K562 (cell line): ENCODE results near the gene ADCYAP1R1. TPM values are rescaled to one million over a fixed set of nuclear protein-coding genes. Genes with fewer than 3 reads are reported as not detected.

Experiments
- ATAC-seq: fragments of 200-7000 bp; cut with Tn5 transposase; 3 replicates; pipeline ENCODE4 v1.9.1; 2020; ENCODE audit warnings: moderate library complexity
- BruUV-seq: library from RNA; stranded (reverse); fragments of 400-500 nt; replicated peaks from 2 replicates; lab custom pipeline; 2021; lab: Mats Ljungman, UMichigan
- CTCF ChIA-PET: fragments of 300-600 bp; formaldehyde crosslinking; extraction: SDS; loops from one replicate; lab custom pipeline; 2021; ENCODE audit warnings: low intra/inter-chr PET ratio; lab: Yijun Ruan, JAX
- POLR2A ChIA-PET: fragments of 300-600, 350-650 bp; sonication (Branson Sonifier 250); formaldehyde crosslinking; extraction: SDS; loops from one replicate; lab custom pipeline; 2021; ENCODE audit warnings: antibody characterized with exemption, inconsistent platforms; lab: Yijun Ruan, JAX
- DNase-seq, 4 experiments: peaks; one replicate each; pipeline versions ENCODE4 v3.0.0 to v3.0.0-alpha.2; 2011 to 2018; ENCODE audit warnings: low spot score in 3 of 4, mixed read lengths in 3 of 4; ENCODE audit errors: extremely low read depth in 1 of 4
- FAIRE-seq: peaks from 2 replicates; lab custom pipeline; 2011; peaks lifted over from hg19 to GRCh38; lab: Jason Lieb, UNC
- H2AFZ ChIP-seq: 2 replicates; pipeline ENCODE4 v1.6.0; 2011; ENCODE audit warnings: low read depth, low read length, control low read depth, inconsistent platforms
- H3K27ac ChIP-seq: fragments of 200-600 bp; 3 replicates; pipeline ENCODE4 v1.8.0; 2011; ENCODE audit warnings: low read depth, mild to moderate bottlenecking, control low read depth, inconsistent platforms, low read length, moderate library complexity, mixed read lengths; ENCODE audit errors: extremely low read depth
- H3K27me3 ChIP-seq, 2 experiments: fragments of 300-600 bp in 1 of 2; 2 replicates in 1 of 2; 3 replicates in 1 of 2; pipeline versions ENCODE4 v1.6.0 to v1.8.0; 2011; ENCODE audit warnings: inconsistent platforms in 2 of 2, low read length in 2 of 2, mild to moderate bottlenecking in 1 of 2, mixed read lengths in 1 of 2, moderate library complexity in 1 of 2; ENCODE audit not compliant: control insufficient read depth in 2 of 2, insufficient read depth in 2 of 2
- H3K36me3 ChIP-seq: fragments of 300-600 bp; 3 replicates; pipeline ENCODE4 v1.8.0; 2011; ENCODE audit warnings: mild to moderate bottlenecking, low read length, inconsistent platforms; ENCODE audit not compliant: control insufficient read depth, insufficient read depth
- H3K4me1 ChIP-seq, 2 experiments: fragments of 200-600 bp in 1 of 2; replicated peaks in 1 of 2; 2 replicates in 1 of 2; 3 replicates in 1 of 2; pipeline versions ENCODE4 v1.5.1 to v1.8.0; 2011; ENCODE audit warnings: inconsistent platforms in 2 of 2, low read length in 2 of 2, mild to moderate bottlenecking in 1 of 2, mixed read lengths in 1 of 2, moderate library complexity in 1 of 2; ENCODE audit not compliant: control insufficient read depth in 2 of 2, insufficient read depth in 2 of 2
- H3K4me2 ChIP-seq: 2 replicates; pipeline ENCODE4 v1.6.1; 2011; ENCODE audit warnings: low read length, control low read depth, inconsistent platforms, mixed read lengths; ENCODE audit not compliant: insufficient read depth
- H3K4me3 ChIP-seq: fragments of 200-600 bp; sonication (generic), shearing (Covaris generic); 2 replicates; pipeline ENCODE4 v1.5.1; 2016; ENCODE audit warnings: control low read depth, inconsistent platforms
- H3K79me2 ChIP-seq: fragments of 200-600 bp; 3 replicates; pipeline ENCODE4 v1.8.0; 2011; ENCODE audit warnings: low read length, inconsistent platforms; ENCODE audit not compliant: control insufficient read depth, insufficient read depth
- H3K9ac ChIP-seq, 2 experiments: 2 replicates each; pipeline versions ENCODE4 v1.6.0 to v1.6.1; 2011; ENCODE audit warnings: low read depth in 2 of 2, low read length in 2 of 2, control low read depth in 1 of 2, inconsistent platforms in 1 of 2, mild to moderate bottlenecking in 1 of 2, mixed read lengths in 1 of 2; ENCODE audit not compliant: insufficient read depth in 1 of 2
- H3K9me1 ChIP-seq: one replicate; pipeline ENCODE4 v1.6.0; 2011; ENCODE audit warnings: inconsistent platforms, mild to moderate bottlenecking, low read length, moderate library complexity; ENCODE audit not compliant: control insufficient read depth, insufficient read depth
- H3K9me3 ChIP-seq: replicated peaks from 2 replicates; pipeline ENCODE4 v1.5.1; 2011; ENCODE audit warnings: low read depth, low read length, inconsistent platforms; ENCODE audit not compliant: control insufficient read depth, insufficient read depth
- H4K20me1 ChIP-seq: replicated peaks from 2 replicates; pipeline ENCODE4 v1.6.1; 2011; ENCODE audit warnings: low read length, inconsistent platforms, mixed read lengths; ENCODE audit not compliant: control insufficient read depth, insufficient read depth
- BACH1 ChIP-seq: fragments of 200-800 bp; sonication (Bioruptor generic); IDR thresholded peaks from 2 replicates; pipeline ENCODE4 v1.6.1; 2016; ENCODE audit warnings: missing genetic modification characterization, missing compliant biosample characterization
- BCL6 ChIP-seq: fragments of 250-450 bp; sonication (Bioruptor Pico); IDR thresholded peaks from 2 replicates; pipeline ENCODE4 v1.4.0; 2020
- BRD9 ChIP-seq: fragments of 450-650 bp; IDR thresholded peaks from 2 replicates; pipeline ENCODE4 v1.6.1; 2018; ENCODE audit warnings: low read depth; ENCODE audit not compliant: partially characterized antibody
- CREBBP ChIP-seq: IDR thresholded peaks from one replicate; pipeline ENCODE4 v1.6.1; 2012; ENCODE audit warnings: low read depth, mild to moderate bottlenecking, control low read depth, inconsistent platforms, low read length
- ETV5 ChIP-seq: sonication (generic); formaldehyde crosslinking; IDR thresholded peaks from 2 replicates; pipeline ENCODE4 v1.4.0; 2020; ENCODE audit warnings: low read depth, mild to moderate bottlenecking, missing genetic modification reagents
- MAZ ChIP-seq, 2 experiments: fragments of 450-650 bp in 1 of 2; sonication (generic) in 1 of 2; formaldehyde crosslinking; IDR thresholded peaks in 1 of 2; conservative IDR thresholded peaks in 1 of 2; 2 replicates each; pipeline versions ENCODE4 v1.4.0 to v1.5.0; 2020; ENCODE audit warnings: mild to moderate bottlenecking in 1 of 2, missing genetic modification reagents in 1 of 2
- MBD2 ChIP-seq: sonication (generic); IDR thresholded peaks from 2 replicates; pipeline ENCODE4 v1.6.1; 2016; ENCODE audit warnings: low read depth, borderline replicate concordance
- PHB2 ChIP-seq: fragments of 450-650 bp; IDR thresholded peaks from 2 replicates; pipeline ENCODE4 v1.6.1; 2017; ENCODE audit warnings: low read depth
- POLR2AphosphoS5 ChIP-seq: IDR thresholded peaks from 2 replicates; pipeline ENCODE4 v1.6.1; 2011; ENCODE audit warnings: mild to moderate bottlenecking, low read depth, low read length, moderate library complexity; ENCODE audit not compliant: control insufficient read depth, insufficient read depth
- RHOXF2B ChIP-seq: fragments of 250-450 bp; sonication (Bioruptor Pico); conservative IDR thresholded peaks from 2 replicates; pipeline ENCODE4 v1.5.1; 2021
- SMARCE1 ChIP-seq: fragments of 450-650 bp; IDR thresholded peaks from 2 replicates; pipeline ENCODE4 v1.7.1; 2016; ENCODE audit warnings: mild to moderate bottlenecking
- USF1 ChIP-seq: sonication (generic); formaldehyde crosslinking; IDR thresholded peaks from 2 replicates; pipeline ENCODE4 v1.9.0; 2022; ENCODE audit warnings: mild to moderate bottlenecking, missing genetic modification reagents
- ZNF280A ChIP-seq: fragments of 450-650 bp; IDR thresholded peaks from 2 replicates; pipeline ENCODE4 v1.6.1; 2018; ENCODE audit warnings: mild to moderate bottlenecking, low read depth; ENCODE audit not compliant: partially characterized antibody
- ZNF785 ChIP-seq: fragments of 250-450 bp; sonication (Bioruptor Pico); IDR thresholded peaks from 2 replicates; pipeline ENCODE4 v1.4.0; 2020; ENCODE audit warnings: mild to moderate bottlenecking
- WGBS: fragments of 100-300 bp; shearing (Covaris generic); methylation state at CpG from one replicate; pipeline ENCODE4 v1.1.6; 2016; ENCODE audit warnings: low coverage, mixed read lengths; ENCODE audit not compliant: insufficient coverage; ENCODE audit errors: missing lambda C conversion rate; 5-methylcytosine and 5-hydroxymethylcytosine counted together
- in situ Hi-C: fragments of 300-500 bp; cut with MboI; formaldehyde crosslinking; loops from 4 replicates; pipeline ENCODE4 v1.15.0; 2018; ENCODE audit warnings: inconsistent platforms, mixed read lengths
- intact Hi-C: fragments of 100-400 bp; cut with micrococcal nuclease; formaldehyde crosslinking; loops from 2 replicates; pipeline ENCODE4 v1.14.2; 2022
- polyA plus RNA-seq, 8 experiments: library from polyadenylated mRNA; depleted of rRNA in 4 of 8; stranded (reverse) in 5 of 8; unstranded in 3 of 8; fragments of >200 nt; fragmentation: Nextera tagmentation in 2 of 8; fragmentation: Illumina TruSeq in 1 of 8; extraction: Ambion mirVana in 2 of 8; extraction: Trizol in 1 of 8; gene quantifications; 2 replicates each; pipeline versions ENCODE4 v1.2.1 to v1.2.3, GENCODE V29; 2011 to 2014; ENCODE audit warnings: inconsistent platforms in 1 of 8, missing spikeins in 1 of 8
- total RNA-seq, 7 experiments: library from RNA; depleted of rRNA in 6 of 7; stranded (reverse); fragments of >200 nt in 6 of 7; fragmentation: Illumina TruSeq in 2 of 7; extraction: Trizol in 2 of 7; gene quantifications; 2 replicates each; pipeline versions ENCODE4 v1.2.1 to v1.2.3, GENCODE V29; 2011 to 2021; ENCODE audit warnings: low replicate concordance in 1 of 7

ADCYAP1R1 gene
- total and polyA plus RNA-seq, 9 of the 15 experiments (the other 6 are each of a cell fraction or from before 2014, with no cell fraction given) = 0.03 to 0.07 TPM; not detected in 7

GRCh38 chr7:31110331-31111108 is 58.4 kb downstream of the ADCYAP1R1 start:
- no peak overlapping the region for H2AFZ ChIP-seq
- BruUV-seq = no TSS peak
- H4K20me1 ChIP-seq = no peaks in the 10 kb centered on the region
- no peak for DNase-seq
- H3K9ac ChIP-seq = no peak overlapping the region
- ChIA-PET CTCF (no interaction called here), POLR2A (interaction anchor here (0.5 to 0.8 kb wide), 2 partner anchors 14 to 117 kb away, joined by 3 read pairs; no protein-coding TSS in a partner anchor)
- H3K9me3 ChIP-seq = no peaks in the 10 kb centered on the region
- intact Hi-C loops (no loop called here), in situ Hi-C loops (no loop called here)
- WGBS = 1% methylated on average over 7 of the region's 7 CpGs
- FAIRE-seq = no peak
- H3K4me3 ChIP-seq = no peak overlapping the region
- no peak for ATAC-seq
- H3K9me1 ChIP-seq = no peaks in the 10 kb centered on the region
- H3K27ac ChIP-seq = no peak overlapping the region
- no peaks in the 10 kb centered on the region for H3K27me3 ChIP-seq
- H3K4me2 ChIP-seq = no peak overlapping the region
- H3K4me1 ChIP-seq = no peaks in the 10 kb centered on the region
- no peaks in the 10 kb centered on the region for H3K36me3 ChIP-seq
- TF ChIP-seq POLR2AphosphoS5 = no peak
- TF ChIP-seq MAZ (CRISPR knock-in tag; conservative IDR thresholded peaks at IDR 0.05 in 1 of 2, IDR thresholded peaks at IDR 0.05 in 1 of 2) = no peak
- H3K79me2 ChIP-seq = no peaks in the 10 kb centered on the region

DNA sequence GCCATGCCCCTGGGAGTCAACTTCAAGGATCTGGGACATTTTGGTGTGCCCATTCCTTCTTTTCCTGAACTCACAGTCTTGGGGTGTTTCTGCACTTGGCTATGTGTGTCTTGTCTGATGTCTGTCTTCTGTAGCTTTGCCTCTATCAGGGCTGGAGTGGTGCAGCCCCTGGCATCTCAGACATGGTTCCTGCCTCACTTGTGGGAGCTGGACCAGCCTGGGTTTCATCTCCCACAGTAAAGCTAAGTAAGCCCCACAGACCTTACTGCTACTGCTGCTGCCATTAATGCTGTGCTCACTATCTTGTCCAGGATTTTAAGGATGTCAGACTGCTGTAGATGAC is 59.0 kb downstream of the ADCYAP1R1 start:
- no peaks in the 10 kb centered on the region for H4K20me1 ChIP-seq
- H3K9ac ChIP-seq = no peak overlapping the region
- H3K36me3 ChIP-seq = no peaks in the 10 kb centered on the region
- intact Hi-C loops (no loop called here), in situ Hi-C loops (no loop called here)
- FAIRE-seq (no peak), DNase-seq (no peak), ATAC-seq (no peak)
- POLR2A ChIA-PET = no interaction called here
- TF ChIP-seq MBD2 (no peak), ZNF785 (CRISPR knock-in tag) (no peak), BACH1 (no peak), BRD9 (no peak), PHB2 (no peak), RHOXF2B (CRISPR knock-in tag) (no peak), ETV5 (CRISPR knock-in tag) (no peak), SMARCE1 (no peak), USF1 (no peak), ZNF280A (no peak), BCL6 (CRISPR knock-in tag) (no peak), CREBBP (no peak)
- H3K27ac ChIP-seq = no peak overlapping the region
- H3K27me3 ChIP-seq = no peaks in the 10 kb centered on the region
- H3K9me3 ChIP-seq = no peaks in the 10 kb centered on the region
- H2AFZ ChIP-seq = no peak overlapping the region
- BruUV-seq = no TSS peak
- H3K4me3 ChIP-seq = no peak overlapping the region
- no peaks in the 10 kb centered on the region for H3K4me1 ChIP-seq
- H3K4me2 ChIP-seq = no peak overlapping the region
- CTCF ChIA-PET = no interaction called here
- no peaks in the 10 kb centered on the region for H3K79me2 ChIP-seq
- no peaks in the 10 kb centered on the region for H3K9me1 ChIP-seq
